ENCODE data around the gene DYRK3.

DNA sequence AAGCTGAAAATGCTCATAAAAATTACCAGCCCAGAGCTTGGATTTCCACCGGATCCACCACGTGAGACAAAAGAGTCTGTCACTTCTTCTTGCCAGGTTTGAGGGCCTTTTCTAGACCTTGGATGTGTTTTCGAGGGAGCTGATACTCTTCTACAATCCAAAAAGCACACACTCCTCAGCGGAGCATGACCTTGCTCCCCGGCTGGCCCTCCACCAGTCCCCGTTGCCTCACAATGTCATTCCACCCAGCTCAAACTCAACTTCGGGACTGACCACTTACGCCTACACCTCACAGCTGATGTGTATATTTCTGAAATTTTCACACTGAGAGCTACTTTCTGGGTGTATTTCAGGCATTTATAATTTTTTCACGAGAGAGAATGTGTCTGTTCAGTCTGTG lies 43.6 kb upstream of the DYRK3 start:
- TF ChIP-seq, protein P1, sequence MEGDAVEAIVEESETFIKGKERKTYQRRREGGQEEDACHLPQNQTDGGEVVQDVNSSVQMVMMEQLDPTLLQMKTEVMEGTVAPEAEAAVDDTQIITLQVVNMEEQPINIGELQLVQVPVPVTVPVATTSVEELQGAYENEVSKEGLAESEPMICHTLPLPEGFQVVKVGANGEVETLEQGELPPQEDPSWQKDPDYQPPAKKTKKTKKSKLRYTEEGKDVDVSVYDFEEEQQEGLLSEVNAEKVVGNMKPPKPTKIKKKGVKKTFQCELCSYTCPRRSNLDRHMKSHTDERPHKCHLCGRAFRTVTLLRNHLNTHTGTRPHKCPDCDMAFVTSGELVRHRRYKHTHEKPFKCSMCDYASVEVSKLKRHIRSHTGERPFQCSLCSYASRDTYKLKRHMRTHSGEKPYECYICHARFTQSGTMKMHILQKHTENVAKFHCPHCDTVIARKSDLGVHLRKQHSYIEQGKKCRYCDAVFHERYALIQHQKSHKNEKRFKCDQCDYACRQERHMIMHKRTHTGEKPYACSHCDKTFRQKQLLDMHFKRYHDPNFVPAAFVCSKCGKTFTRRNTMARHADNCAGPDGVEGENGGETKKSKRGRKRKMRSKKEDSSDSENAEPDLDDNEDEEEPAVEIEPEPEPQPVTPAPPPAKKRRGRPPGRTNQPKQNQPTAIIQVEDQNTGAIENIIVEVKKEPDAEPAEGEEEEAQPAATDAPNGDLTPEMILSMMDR (IDR thresholded peaks at IDR 0.05), result no peak
- TF ChIP-seq POLR2AphosphoS5 (IDR thresholded peaks at IDR 0.05), result no peak
